HEK293 (cell line): ENCODE results near the gene KRTAP12-3.

Experiments used
- CTCF ChIA-PET: fragments of 350-600 bp; formaldehyde crosslinking; extraction: SDS; loops from one replicate; lab custom pipeline; 2021; ENCODE audit warnings: antibody characterized with exemption; lab: Yijun Ruan, JAX
- POLR2A ChIA-PET: fragments of 300-600 bp; formaldehyde crosslinking; extraction: SDS; loops from one replicate; lab custom pipeline; 2020; ENCODE audit warnings: antibody characterized with exemption, inconsistent platforms; lab: Yijun Ruan, JAX
- H3K27ac ChIP-seq: fragments of 200-500 bp; sonication (Bioruptor generic); 2 replicates; pipeline ENCODE4 v1.5.1; 2014; ENCODE audit warnings: low read depth, low read length, control low read depth, inconsistent platforms; ENCODE audit errors: extremely low read depth
- H3K36me3 ChIP-seq, 2 experiments: fragments of 200-500 bp in 1 of 2; sonication (Bioruptor generic) in 1 of 2; 1 replicate in 1 of 2; 2 replicates in 1 of 2; pipeline ENCODE4 v1.5.1; 2014 to 2017; ENCODE audit warnings: inconsistent platforms in 2 of 2, low read length in 2 of 2; ENCODE audit not compliant: control insufficient read depth in 2 of 2, insufficient read depth in 1 of 2
- H3K4me1 ChIP-seq: fragments of 200-500 bp; sonication (Bioruptor generic); 2 replicates; pipeline ENCODE4 v1.5.1; 2014; ENCODE audit warnings: mild to moderate bottlenecking, low read length, inconsistent platforms; ENCODE audit not compliant: control insufficient read depth, insufficient read depth
- H3K4me3 ChIP-seq: 2 replicates; pipeline ENCODE4 v1.5.1; 2011; ENCODE audit warnings: low read depth, mild to moderate bottlenecking, control low read depth, low read length, moderate library complexity
- H3K9me3 ChIP-seq: fragments of 200-500 bp; sonication (Bioruptor generic); 2 replicates; pipeline ENCODE4 v1.5.1; 2014; ENCODE audit warnings: low read depth, low read length, inconsistent platforms; ENCODE audit not compliant: control insufficient read depth, insufficient read depth
- KLF16 ChIP-seq: fragments of 450-650 bp; formaldehyde crosslinking; IDR thresholded peaks from 2 replicates; pipeline ENCODE4 v1.5.1; 2017; ENCODE audit warnings: missing biosample characterization, missing genetic modification characterization
- KLF8 ChIP-seq: fragments of 450-650 bp; formaldehyde crosslinking; IDR thresholded peaks from 2 replicates; pipeline ENCODE4 v1.5.1; 2016; ENCODE audit warnings: missing biosample characterization, missing genetic modification characterization
- MYNN ChIP-seq: fragments of 450-650 bp; formaldehyde crosslinking; IDR thresholded peaks from 2 replicates; pipeline ENCODE4 v1.5.1; 2016; ENCODE audit warnings: missing biosample characterization, missing genetic modification characterization, borderline replicate concordance
- SCRT2 ChIP-seq: fragments of 450-650 bp; formaldehyde crosslinking; IDR thresholded peaks from 2 replicates; pipeline ENCODE4 v1.5.1; 2016; ENCODE audit warnings: missing biosample characterization, missing genetic modification characterization
- SP2 ChIP-seq: fragments of 450-650 bp; formaldehyde crosslinking; IDR thresholded peaks from 2 replicates; pipeline ENCODE4 v1.5.1; 2016; ENCODE audit warnings: missing biosample characterization, missing genetic modification characterization
- TCF7L2 ChIP-seq: IDR thresholded peaks from 2 replicates; pipeline ENCODE4 v1.6.1; 2011; ENCODE audit warnings: low read depth, mild to moderate bottlenecking, inconsistent platforms, low read length, moderate library complexity, borderline replicate concordance
- WT1 ChIP-seq: fragments of 450-650 bp; formaldehyde crosslinking; IDR thresholded peaks from 2 replicates; pipeline ENCODE4 v1.5.1; 2016; ENCODE audit warnings: missing biosample characterization, missing genetic modification characterization
- ZNF133 ChIP-seq: fragments of 450-650 bp; formaldehyde crosslinking; IDR thresholded peaks from 2 replicates; pipeline ENCODE4 v1.5.1; 2016; ENCODE audit warnings: missing biosample characterization, missing genetic modification characterization
- ZNF202 ChIP-seq: fragments of 450-650 bp; formaldehyde crosslinking; IDR thresholded peaks from 2 replicates; pipeline ENCODE4 v1.5.1; 2016; ENCODE audit warnings: missing biosample characterization, missing genetic modification characterization, borderline replicate concordance
- ZNF423 ChIP-seq: fragments of 450-650 bp; formaldehyde crosslinking; IDR thresholded peaks from 2 replicates; pipeline ENCODE4 v1.5.1; 2016; ENCODE audit warnings: missing biosample characterization, missing genetic modification characterization
- ZNF521 ChIP-seq: fragments of 450-650 bp; formaldehyde crosslinking; IDR thresholded peaks from 2 replicates; pipeline ENCODE4 v1.5.1; 2017; ENCODE audit warnings: missing biosample characterization, mild to moderate bottlenecking, missing genetic modification characterization
- ZNF544 ChIP-seq: fragments of 450-650 bp; formaldehyde crosslinking; IDR thresholded peaks from 2 replicates; pipeline ENCODE4 v1.5.0; 2017; ENCODE audit warnings: missing biosample characterization, missing genetic modification characterization
- ZNF548 ChIP-seq: fragments of 450-650 bp; formaldehyde crosslinking; IDR thresholded peaks from 2 replicates; pipeline ENCODE4 v1.5.1; 2016; ENCODE audit warnings: missing biosample characterization, missing genetic modification characterization
- ZNF561 ChIP-seq: fragments of 450-650 bp; IDR thresholded peaks from 2 replicates; pipeline ENCODE4 v1.5.1; 2018; ENCODE audit warnings: missing biosample characterization, missing genetic modification characterization, borderline replicate concordance
- ZNF600 ChIP-seq: fragments of 450-650 bp; formaldehyde crosslinking; IDR thresholded peaks from 2 replicates; pipeline ENCODE4 v1.5.1; 2016; ENCODE audit warnings: missing biosample characterization, missing genetic modification characterization
- ZNF624 ChIP-seq: fragments of 450-650 bp; formaldehyde crosslinking; IDR thresholded peaks from 2 replicates; pipeline ENCODE4 v1.5.1; 2017; ENCODE audit warnings: missing biosample characterization, missing genetic modification characterization
- ZNF660 ChIP-seq: fragments of 450-650 bp; IDR thresholded peaks from 2 replicates; pipeline ENCODE4 v1.5.1; 2018; ENCODE audit warnings: missing biosample characterization, mild to moderate bottlenecking, missing genetic modification characterization
- ZNF677 ChIP-seq: fragments of 450-650 bp; IDR thresholded peaks from 2 replicates; pipeline ENCODE4 v1.5.0; 2018; ENCODE audit warnings: missing biosample characterization, mild to moderate bottlenecking, missing genetic modification characterization, moderate library complexity
- ZNF707 ChIP-seq: fragments of 450-650 bp; formaldehyde crosslinking; IDR thresholded peaks from 2 replicates; pipeline ENCODE4 v1.5.1; 2016; ENCODE audit warnings: missing biosample characterization, missing genetic modification characterization
- ZNF791 ChIP-seq: fragments of 450-650 bp; formaldehyde crosslinking; IDR thresholded peaks from 2 replicates; pipeline ENCODE4 v1.5.1; 2016; ENCODE audit warnings: missing biosample characterization, missing genetic modification characterization
- ZNF792 ChIP-seq: fragments of 450-650 bp; formaldehyde crosslinking; IDR thresholded peaks from 2 replicates; pipeline ENCODE4 v1.5.1; 2016; ENCODE audit warnings: missing biosample characterization, missing genetic modification characterization
- ZXDB ChIP-seq: fragments of 450-650 bp; formaldehyde crosslinking; IDR thresholded peaks from 2 replicates; pipeline ENCODE4 v1.5.1; 2016; ENCODE audit warnings: missing biosample characterization, missing genetic modification characterization
- TF ChIP-seq, protein P1 (sequence below): fragments of 450-650 bp; formaldehyde crosslinking; IDR thresholded peaks from 2 replicates; pipeline ENCODE4 v1.5.1; 2017; ENCODE audit warnings: missing biosample characterization, missing genetic modification characterization
- TF ChIP-seq, protein P2 (sequence below): fragments of 450-650 bp; formaldehyde crosslinking; conservative IDR thresholded peaks from 2 replicates; pipeline ENCODE4 v1.5.1; 2016; ENCODE audit warnings: low read depth, missing biosample characterization, missing genetic modification characterization
- TF ChIP-seq, protein P3 (sequence below): fragments of 450-650 bp; formaldehyde crosslinking; IDR thresholded peaks from 2 replicates; pipeline ENCODE4 v1.5.0; 2017; ENCODE audit warnings: missing biosample characterization, missing genetic modification characterization, borderline replicate concordance

The KRTAP12-3 gene

DNA sequence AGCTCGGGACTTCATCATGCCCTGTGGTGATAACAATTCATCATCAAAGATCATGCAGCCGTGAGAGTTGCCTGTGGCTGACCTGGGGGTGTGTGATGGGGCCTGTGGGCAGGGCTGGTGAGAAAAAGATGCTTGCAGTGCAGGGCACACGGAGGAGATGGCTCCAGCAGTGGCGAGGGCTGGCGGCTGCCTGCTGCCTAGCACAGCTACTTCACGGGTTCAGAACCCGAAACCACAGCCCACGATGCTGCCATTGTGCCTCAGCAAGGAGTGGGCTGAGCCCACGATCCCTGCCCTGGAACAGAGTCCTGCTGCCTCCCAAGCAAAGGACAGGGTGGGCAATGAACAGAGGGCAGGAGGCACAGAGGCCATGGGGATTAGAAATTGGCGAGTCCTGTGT, 31.5 kb upstream of the KRTAP12-3 start:
- Histone ChIP-seq H3K9me3 (no peaks in the 10 kb centered on the region), H3K4me1 (no peaks in the 10 kb centered on the region), H3K27ac (no peak overlapping the region), H3K36me3 (no peaks in the 10 kb centered on the region), H3K4me3 (no peak overlapping the region)
- CTCF ChIA-PET = interaction anchor here (0.7 kb wide), 1 partner anchor 974 kb away, joined by 3 read pairs; no protein-coding TSS in a partner anchor
- POLR2A ChIA-PET = no interaction called here
- TF ChIP-seq ZNF202 (no peak), ZXDB (no peak), ZNF791 (tag by site-specific recombination) (no peak), ZNF423 (tag by site-specific recombination) (no peak), SP2 (no peak), ZNF707 (tag by site-specific recombination) (no peak), ZNF544 (tag by site-specific recombination) (no peak), TCF7L2 (no peak), ZNF548 (tag by site-specific recombination) (no peak), ZNF600 (tag by site-specific recombination) (no peak), MYNN (tag by site-specific recombination) (no peak), ZNF561 (tag by site-specific recombination) (no peak), WT1 (tag by site-specific recombination) (no peak), ZNF660 (tag by site-specific recombination) (no peak), ZNF624 (tag by site-specific recombination) (no peak), KLF16 (tag by site-specific recombination) (no peak), SCRT2 (no peak)
- TF ChIP-seq, protein P1, sequence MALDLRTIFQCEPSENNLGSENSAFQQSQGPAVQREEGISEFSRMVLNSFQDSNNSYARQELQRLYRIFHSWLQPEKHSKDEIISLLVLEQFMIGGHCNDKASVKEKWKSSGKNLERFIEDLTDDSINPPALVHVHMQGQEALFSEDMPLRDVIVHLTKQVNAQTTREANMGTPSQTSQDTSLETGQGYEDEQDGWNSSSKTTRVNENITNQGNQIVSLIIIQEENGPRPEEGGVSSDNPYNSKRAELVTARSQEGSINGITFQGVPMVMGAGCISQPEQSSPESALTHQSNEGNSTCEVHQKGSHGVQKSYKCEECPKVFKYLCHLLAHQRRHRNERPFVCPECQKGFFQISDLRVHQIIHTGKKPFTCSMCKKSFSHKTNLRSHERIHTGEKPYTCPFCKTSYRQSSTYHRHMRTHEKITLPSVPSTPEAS (tag by site-specific recombination) = no peak
- TF ChIP-seq, protein P2, sequence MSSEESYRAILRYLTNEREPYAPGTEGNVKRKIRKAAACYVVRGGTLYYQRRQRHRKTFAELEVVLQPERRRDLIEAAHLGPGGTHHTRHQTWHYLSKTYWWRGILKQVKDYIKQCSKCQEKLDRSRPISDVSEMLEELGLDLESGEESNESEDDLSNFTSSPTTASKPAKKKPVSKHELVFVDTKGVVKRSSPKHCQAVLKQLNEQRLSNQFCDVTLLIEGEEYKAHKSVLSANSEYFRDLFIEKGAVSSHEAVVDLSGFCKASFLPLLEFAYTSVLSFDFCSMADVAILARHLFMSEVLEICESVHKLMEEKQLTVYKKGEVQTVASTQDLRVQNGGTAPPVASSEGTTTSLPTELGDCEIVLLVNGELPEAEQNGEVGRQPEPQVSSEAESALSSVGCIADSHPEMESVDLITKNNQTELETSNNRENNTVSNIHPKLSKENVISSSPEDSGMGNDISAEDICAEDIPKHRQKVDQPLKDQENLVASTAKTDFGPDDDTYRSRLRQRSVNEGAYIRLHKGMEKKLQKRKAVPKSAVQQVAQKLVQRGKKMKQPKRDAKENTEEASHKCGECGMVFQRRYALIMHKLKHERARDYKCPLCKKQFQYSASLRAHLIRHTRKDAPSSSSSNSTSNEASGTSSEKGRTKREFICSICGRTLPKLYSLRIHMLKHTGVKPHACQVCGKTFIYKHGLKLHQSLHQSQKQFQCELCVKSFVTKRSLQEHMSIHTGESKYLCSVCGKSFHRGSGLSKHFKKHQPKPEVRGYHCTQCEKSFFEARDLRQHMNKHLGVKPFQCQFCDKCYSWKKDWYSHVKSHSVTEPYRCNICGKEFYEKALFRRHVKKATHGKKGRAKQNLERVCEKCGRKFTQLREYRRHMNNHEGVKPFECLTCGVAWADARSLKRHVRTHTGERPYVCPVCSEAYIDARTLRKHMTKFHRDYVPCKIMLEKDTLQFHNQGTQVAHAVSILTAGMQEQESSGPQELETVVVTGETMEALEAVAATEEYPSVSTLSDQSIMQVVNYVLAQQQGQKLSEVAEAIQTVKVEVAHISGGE (tag by site-specific recombination) = no peak

DNA sequence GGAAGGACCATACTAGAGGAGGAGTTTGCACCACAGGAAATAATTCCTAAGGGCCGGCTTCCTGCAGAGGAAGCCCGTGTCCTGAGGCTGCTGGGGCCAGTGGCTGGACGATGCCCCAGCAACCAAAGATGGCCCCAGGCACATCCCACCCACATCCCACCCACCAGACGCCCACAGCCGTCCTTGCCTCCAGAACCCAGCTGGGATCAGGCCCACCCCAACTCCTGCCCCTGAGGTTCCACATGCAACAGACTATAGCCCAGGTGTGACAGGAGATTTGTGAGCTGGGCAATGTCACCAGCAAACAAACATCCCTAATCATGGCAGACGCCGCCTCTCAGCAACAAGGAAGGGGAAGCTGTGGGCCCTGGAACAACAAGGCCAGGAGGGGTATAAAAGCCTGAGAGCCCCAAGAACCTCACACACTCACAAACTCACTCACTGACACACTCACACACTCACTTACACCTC, 31.0 kb upstream of the KRTAP12-3 start, which contains the start of gene KRTAP10-9:
KRTAP10-9 (plus strand) TSS at position 421 of the 471 bp plus-strand sequence. CDS start 79 bp downstream, outside the sequence.
- H3K27ac ChIP-seq = no peak within 1 kb of the TSS
- no peaks in the 10 kb centered on the region for H3K9me3 ChIP-seq
- no peaks in the 10 kb centered on the region for H3K4me1 ChIP-seq
- CTCF ChIA-PET = no interaction called here
- H3K4me3 ChIP-seq = no peak within 1 kb of the TSS
- no peak for TF ChIP-seq ZNF792
- TF ChIP-seq ZNF707 (tag by site-specific recombination) = no peak
- no peak for TF ChIP-seq ZNF423 (tag by site-specific recombination)
- TF ChIP-seq, protein P3, sequence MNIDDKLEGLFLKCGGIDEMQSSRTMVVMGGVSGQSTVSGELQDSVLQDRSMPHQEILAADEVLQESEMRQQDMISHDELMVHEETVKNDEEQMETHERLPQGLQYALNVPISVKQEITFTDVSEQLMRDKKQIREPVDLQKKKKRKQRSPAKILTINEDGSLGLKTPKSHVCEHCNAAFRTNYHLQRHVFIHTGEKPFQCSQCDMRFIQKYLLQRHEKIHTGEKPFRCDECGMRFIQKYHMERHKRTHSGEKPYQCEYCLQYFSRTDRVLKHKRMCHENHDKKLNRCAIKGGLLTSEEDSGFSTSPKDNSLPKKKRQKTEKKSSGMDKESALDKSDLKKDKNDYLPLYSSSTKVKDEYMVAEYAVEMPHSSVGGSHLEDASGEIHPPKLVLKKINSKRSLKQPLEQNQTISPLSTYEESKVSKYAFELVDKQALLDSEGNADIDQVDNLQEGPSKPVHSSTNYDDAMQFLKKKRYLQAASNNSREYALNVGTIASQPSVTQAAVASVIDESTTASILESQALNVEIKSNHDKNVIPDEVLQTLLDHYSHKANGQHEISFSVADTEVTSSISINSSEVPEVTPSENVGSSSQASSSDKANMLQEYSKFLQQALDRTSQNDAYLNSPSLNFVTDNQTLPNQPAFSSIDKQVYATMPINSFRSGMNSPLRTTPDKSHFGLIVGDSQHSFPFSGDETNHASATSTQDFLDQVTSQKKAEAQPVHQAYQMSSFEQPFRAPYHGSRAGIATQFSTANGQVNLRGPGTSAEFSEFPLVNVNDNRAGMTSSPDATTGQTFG (tag by site-specific recombination) = no peak
- no peak for TF ChIP-seq KLF16 (tag by site-specific recombination)
- no peak for TF ChIP-seq ZNF521 (tag by site-specific recombination)
- TF ChIP-seq ZNF133 (tag by site-specific recombination) = no peak
- no peak for TF ChIP-seq KLF8 (tag by site-specific recombination)
- no peak for TF ChIP-seq ZNF791 (tag by site-specific recombination)
- no peak for TF ChIP-seq ZNF677 (tag by site-specific recombination)
- no peaks in the 10 kb centered on the region for H3K36me3 ChIP-seq
- POLR2A ChIA-PET = no interaction called here
